Activated gamma-delta T cell (primary cell): ENCODE data around the gene MACROD2.

Experiments used
- DNase-seq: peaks from one replicate; lab custom pipeline; 2025; lab: John Stamatoyannopoulos, UW

Gene MACROD2

DNA sequence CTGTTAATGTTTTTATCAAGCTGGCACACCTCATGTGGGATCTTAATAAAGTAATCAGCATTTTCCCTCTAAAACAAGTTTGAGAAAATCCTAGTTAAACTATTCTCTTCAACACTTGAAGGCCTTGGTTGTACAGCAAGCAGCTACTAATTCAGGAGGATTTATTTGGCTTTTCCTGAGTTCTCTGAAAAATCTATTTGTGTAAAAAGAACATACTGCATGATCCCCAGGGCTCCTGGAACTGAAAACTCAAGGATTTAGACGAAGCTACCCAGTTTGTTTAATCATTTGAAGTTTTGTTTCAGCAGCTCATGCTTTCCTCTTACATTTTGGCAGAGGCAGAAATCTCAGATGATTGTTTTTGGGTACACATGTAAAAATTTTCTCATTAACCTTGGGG lies 651.7 kb downstream of the MACROD2 start:
- no peak for DNase-seq

- DNase-seq = no peak
Measured at GRCh38 chr20:14649662-14650061, 654.3 kb downstream of the MACROD2 start.

DNA sequence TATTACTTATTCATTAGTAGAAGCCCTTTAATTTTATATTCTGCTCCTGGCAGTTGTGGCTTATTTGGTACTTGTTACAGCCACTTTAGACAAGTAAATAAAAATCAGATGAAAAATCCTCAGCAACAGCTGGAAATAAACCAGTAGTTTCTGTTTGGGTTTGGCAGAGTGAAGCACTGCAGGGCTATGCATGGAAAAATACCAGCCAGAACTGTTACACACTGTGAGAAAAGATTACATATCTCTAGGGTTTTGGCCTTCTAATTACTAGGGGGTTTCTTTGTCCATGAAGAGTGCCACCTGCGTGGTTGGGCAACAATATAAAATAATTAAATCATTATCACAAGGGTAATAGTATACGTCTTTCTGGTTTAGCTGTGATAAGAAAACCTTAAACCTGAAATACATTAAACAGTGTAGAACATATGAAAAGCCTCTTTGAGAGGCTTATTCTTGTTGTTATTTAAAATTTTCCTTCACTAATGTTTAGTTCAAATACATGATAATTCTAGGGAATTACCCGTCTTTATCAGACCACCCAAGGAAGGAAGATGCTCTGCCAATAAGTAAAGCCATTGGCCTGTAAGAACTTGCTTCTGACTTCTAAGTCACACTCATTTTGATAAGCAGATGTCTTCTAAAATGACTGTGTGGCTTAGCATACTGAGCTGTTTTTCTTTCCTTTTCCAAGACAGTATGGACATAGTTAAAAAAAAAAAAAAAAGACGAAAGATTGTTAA lies 662.1 kb downstream of the MACROD2 start:
- DNase-seq = no peak

- DNase-seq = no peak
Measured at GRCh38 chr20:14664101-14664500, 668.8 kb downstream of the MACROD2 start.

- no peak for DNase-seq
Measured at GRCh38 chr20:14666696-14667095, 671.4 kb downstream of the MACROD2 start.

- DNase-seq = no peak
Measured at GRCh38 chr20:14667226-14667625, 671.9 kb downstream of the MACROD2 start.

DNA sequence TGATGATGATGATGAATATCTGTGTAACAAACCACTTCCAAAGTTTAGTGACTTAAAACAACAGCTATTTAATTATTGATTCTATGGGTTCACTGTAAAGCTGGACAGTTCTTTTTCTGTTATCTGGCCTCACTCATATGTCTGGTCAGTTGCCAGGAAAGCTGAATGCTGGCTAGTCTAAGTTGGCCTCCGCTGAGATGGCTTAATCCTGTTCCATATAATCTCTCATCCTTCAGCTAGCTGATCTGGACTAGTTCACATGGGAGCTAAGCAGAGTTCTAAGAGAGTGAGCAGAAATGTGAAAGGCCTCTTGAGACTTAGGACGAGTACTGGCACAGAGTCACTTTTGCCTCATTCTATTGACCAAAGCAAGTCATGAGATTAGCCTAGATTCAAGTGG lies 676.8 kb downstream of the MACROD2 start:
- DNase-seq = no peak

DNA sequence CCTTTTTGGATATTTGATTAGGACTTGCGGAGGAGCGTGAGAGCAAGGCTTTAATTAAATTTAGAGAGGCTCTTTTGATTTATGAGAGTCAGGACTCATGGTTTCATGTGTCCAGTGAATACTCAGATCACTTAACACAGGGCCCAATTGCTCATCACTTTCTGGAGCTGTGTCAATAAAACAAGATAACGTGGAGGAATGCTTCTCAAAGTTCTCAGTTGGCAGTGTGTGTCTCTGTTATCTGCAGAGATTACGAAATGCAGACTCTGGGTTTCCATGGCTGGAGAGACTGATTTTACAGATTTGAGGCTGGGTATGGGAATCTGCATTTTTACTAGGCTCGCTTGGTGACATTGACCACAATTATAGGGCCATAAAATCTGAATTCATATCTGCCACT lies 677.8 kb downstream of the MACROD2 start:
- no peak for DNase-seq

DNA sequence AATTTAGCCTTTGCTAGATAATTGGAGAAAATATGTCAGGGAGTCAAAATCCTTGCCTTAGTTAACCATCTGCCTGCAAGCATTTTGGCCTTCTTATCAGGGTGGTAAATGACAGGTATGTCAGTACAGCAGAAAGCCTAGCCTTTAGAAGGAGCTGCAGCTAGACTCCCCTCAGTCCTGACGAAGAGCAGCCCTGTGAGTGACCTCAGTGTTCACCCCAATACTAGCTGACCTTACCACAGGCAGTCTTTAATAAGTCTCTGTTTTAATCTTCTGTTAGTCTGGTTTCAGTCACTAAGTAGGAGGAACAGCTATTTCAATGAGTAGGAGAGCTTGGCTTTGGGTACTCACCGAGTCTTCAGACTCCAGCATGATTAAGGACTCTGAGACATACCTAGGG lies 682.1 kb downstream of the MACROD2 start:
- no peak for DNase-seq

- DNase-seq = no peak
Measured at GRCh38 chr20:14685183-14685582, 689.9 kb downstream of the MACROD2 start.

DNA sequence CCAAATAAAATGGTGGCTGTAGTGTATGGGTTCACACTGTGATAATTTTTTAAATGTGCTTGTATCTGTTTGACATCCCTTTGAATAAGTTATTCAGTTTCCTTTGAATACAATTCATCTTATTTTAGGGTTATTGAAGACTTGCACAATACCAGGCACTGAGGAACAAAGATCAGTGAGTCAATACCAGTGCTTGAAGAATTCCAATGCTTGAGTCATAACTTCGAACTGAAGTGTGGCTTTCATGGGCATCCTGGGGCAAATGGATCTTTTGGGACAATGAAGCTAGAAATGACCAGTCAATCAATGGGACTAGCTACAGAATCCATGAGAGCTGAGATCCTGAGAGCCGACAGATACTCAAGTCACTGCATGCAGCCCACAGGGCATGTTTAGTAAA lies 692.0 kb downstream of the MACROD2 start:
- DNase-seq = no peak

GRCh38 chr20:14688005-14688404 lies 692.7 kb downstream of the MACROD2 start:
- no peak for DNase-seq

- no peak for DNase-seq
Measured at GRCh38 chr20:14691994-14692393, 696.7 kb downstream of the MACROD2 start.

DNA sequence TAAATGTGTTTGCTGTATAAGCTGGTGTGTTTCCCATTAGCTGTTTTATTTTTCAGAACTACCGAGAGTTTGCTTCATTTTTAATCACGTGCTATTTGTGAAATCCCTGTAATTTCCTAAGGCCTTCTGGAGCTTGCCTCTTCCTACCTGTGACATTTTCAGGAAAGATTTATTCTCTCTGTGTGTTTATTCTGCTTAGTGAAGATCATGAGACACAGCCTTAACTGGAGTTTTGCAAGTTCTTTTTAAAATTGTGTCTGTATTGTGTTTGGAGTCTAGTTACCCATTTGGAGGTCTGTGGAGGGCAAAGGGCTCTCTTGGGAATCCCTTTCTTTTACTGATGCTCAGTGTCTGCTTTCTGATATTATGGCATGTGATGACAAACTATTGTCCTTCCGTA lies 701.2 kb downstream of the MACROD2 start:
- no peak for DNase-seq

DNA sequence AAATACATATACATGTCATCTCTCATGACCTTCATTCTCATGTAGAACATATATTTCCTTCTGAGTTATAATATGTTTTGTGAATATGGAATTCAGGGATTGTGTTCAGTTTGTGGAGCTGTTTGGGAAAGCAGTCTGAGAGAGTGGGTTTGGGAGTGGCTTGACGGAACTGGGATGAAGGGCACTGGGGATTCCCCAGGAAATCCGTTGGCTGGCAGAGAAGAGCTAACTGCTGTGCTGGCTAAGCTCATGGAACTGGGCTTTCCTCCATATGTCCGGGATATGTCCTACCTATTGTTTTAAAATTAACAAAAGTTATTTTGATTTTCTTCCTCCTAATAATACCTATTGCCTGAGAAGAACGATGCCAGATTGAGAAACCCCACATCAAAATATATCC lies 701.6 kb downstream of the MACROD2 start:
- DNase-seq = no peak

DNA sequence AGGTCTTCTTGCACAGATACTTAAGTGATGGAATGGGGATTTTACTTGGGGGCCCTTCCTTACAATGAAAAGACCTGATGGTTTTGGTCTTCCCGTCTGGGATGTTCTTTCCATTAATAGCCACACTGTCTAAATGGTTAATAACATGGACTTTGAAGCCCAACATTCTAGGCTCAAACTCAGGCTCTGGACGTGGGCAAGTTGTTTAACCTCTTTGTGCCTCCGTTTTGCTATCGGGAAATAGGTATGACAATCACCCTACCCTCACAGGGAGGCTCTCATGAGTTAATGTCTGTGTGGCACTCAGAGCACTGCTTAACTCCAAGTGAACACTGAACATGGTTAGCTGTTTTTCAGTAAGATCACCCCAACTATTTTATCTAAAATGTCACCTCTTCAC lies 702.8 kb downstream of the MACROD2 start:
- no peak for DNase-seq

DNA sequence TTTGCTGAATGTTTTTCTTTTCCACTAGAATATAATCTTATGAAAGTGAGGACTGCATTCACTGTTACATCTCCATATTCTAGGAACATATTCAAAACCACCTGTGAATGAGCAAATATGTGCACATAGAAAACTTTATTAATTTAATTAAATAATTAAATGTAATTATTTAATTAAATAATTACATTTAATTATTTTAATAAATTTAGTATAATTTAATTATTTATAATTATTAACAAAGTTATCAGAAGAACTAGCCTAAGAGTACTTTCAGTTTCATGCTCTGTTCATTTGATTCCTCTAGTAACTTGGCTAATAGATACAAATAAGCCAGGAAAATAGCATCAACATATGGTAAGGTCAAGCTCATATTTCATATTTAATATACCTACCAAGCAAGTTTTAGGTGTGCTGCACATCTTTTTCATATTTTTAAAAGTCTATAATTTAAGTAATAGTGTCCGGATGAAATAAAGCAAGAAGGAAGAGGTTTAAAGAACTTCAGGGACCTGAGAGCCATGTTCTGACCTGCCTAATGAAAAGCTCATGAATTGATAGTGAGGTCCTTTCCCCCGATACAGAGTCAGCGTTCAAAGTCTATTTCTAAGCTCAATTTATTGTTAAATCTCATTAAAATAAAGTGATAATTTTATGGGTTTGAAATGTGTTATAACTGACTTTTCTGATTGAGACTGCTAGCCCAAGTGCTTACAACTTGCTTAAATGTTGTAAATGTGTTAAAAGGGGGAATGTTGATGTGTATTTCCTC lies 703.5 kb downstream of the MACROD2 start:
- no peak for DNase-seq

DNA sequence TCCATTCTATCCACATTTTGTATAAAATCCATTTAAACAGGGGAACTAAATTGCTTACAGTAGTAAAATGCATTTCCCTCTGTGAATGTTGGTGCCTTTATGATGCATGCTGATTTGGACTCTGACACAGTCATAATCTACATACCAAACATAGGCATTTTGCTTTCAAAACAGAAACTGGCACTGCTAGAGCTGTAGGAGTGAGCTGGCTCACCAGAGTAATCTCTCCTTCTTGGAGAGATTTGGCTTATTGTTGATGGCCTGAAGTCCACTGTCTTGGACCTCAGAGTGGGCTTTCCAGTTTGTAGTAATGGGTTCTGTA lies 705.3 kb downstream of the MACROD2 start:
- no peak for DNase-seq

DNA sequence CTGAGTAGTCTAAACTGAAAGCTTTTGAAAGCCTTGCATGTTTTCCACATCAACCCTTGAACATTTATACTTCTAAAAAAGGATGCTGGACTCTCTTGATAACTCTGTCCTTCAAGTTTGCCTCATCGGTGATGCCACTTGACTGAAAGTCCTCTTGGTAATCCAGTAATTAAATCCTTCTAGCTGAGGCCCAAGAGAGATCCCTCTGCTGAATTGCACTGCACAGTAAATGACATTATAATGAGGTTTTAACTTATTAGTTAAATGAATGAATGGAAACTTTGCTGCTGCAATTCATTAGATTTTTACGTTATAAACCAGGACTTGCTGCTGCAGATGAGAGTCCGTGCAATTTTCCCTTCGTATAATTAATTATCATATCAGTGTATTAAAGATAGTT lies 706.0 kb downstream of the MACROD2 start:
- no peak for DNase-seq

DNA sequence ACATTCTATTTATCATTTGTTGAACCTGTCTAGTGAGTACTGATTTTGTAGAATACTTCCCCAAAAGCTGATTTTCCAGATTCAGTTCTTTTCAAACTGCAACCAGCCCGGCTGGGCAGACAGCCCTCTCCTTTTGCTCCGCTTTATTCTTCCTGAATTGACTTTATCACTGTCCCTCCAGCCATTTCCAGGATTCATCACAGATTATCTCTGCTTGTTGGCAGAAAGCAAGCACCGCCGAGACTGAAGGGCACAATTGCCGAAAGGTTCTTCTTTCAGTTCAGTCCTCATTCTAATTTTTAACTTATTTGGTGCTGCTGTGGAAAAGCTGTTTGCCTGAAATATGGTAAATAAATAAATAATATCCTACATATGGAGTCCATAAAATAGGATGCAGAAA lies 711.2 kb downstream of the MACROD2 start:
- DNase-seq = no peak

GRCh38 chr20:14707026-14707680 lies 711.8 kb downstream of the MACROD2 start:
- DNase-seq = no peak

DNA sequence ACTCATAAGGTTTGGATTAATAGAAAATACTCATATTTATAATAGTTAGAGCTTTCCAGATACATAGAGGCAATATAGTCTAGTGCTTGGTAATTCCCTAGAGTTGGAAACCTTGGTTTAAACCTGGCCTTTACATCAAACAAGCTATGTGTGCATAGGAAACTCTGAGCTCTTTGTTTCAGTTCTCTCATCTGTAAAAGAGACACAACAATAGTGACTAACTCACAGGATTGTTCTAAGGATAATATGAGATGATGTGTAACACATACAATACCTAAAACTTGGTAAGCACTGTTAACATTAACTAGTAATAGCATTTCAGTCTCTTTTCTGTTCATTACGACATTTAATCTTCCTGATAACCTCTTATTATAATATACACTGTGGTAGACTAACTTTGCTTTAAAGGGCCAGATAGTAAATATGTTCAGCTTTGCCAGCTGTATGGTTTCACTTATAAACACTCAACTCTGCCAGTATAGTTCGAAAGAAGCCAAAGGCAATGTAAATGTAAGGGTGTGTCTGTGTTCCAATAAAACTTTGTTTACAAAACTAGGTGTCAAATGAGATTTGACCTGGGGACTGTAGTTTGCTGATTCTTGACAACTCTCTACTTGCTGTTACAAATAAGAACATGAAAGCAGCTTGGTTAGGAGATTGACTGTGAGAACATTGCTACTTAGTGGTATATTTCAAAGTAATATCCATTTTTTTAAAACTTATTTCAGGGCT lies 712.7 kb downstream of the MACROD2 start:
- DNase-seq = no peak

- no peak for DNase-seq
Measured at GRCh38 chr20:14709439-14709838, 714.1 kb downstream of the MACROD2 start.
